IMR-90 (cell line): ENCODE results near the gene MPP1. TPM values are rescaled to one million over a fixed set of nuclear protein-coding genes. Genes with fewer than 3 reads are reported as not detected.

Experiments
- ATAC-seq: fragments of 200-7000 bp; cut with Tn5 transposase; 2 replicates; pipeline ENCODE4 v1.9.1; 2020; ENCODE audit warnings: low read depth, mild to moderate bottlenecking, moderate library complexity
- BruUV-seq: library from RNA; stranded (reverse); fragments of 400-500 nt; replicated peaks from 2 replicates; lab custom pipeline; 2021; lab: Mats Ljungman, UMichigan
- CTCF ChIA-PET: fragments of 300-600 bp; formaldehyde crosslinking; extraction: SDS; loops from one replicate; lab custom pipeline; 2021; ENCODE audit warnings: antibody characterized with exemption; lab: Yijun Ruan, JAX
- POLR2A ChIA-PET: fragments of 300-600 bp; sonication (Branson Sonifier 250); formaldehyde crosslinking; loops from one replicate; lab custom pipeline; 2022; ENCODE audit warnings: antibody characterized with exemption; ENCODE audit not compliant: unreplicated experiment; lab: Charles Lee
- DNase-seq: peaks from one replicate; pipeline ENCODE4 v3.0.0; 2013
- H2AFZ ChIP-seq: replicated peaks from 2 replicates; pipeline ENCODE3; 2013; ENCODE audit warnings: low read length, mild to moderate bottlenecking; ENCODE audit not compliant: poor library complexity
- H2AK5ac ChIP-seq: 2 replicates; pipeline ENCODE4 v1.6.1; 2013; ENCODE audit warnings: low read depth, low read length, inconsistent platforms
- H2AK9ac ChIP-seq: replicated peaks from 2 replicates; pipeline ENCODE3; 2013; ENCODE audit warnings: mild to moderate bottlenecking, low read depth, low read length, moderate library complexity; ENCODE audit not compliant: poor library complexity
- H2BK120ac ChIP-seq: 2 replicates; pipeline ENCODE4 v1.6.1; 2013; ENCODE audit warnings: low read depth, low read length, inconsistent platforms
- H2BK15ac ChIP-seq: 3 replicates; pipeline ENCODE4 v1.6.1; 2013; ENCODE audit warnings: low read depth, low read length, inconsistent platforms
- H2BK20ac ChIP-seq: 2 replicates; pipeline ENCODE4 v1.6.1; 2013; ENCODE audit warnings: low read depth, mild to moderate bottlenecking, inconsistent platforms, low read length, moderate library complexity
- H2BK5ac ChIP-seq: 2 replicates; pipeline ENCODE4 v1.6.1; 2013; ENCODE audit warnings: mild to moderate bottlenecking, low read depth, low read length, inconsistent platforms; ENCODE audit not compliant: poor library complexity, severe bottlenecking
- H3K14ac ChIP-seq: replicated peaks from 2 replicates; pipeline ENCODE4 v1.6.1; 2013; ENCODE audit warnings: low read depth, low read length, inconsistent platforms
- H3K18ac ChIP-seq: 2 replicates; pipeline ENCODE4 v1.6.1; 2013; ENCODE audit warnings: low read depth, low read length, control low read depth
- H3K23ac ChIP-seq: 2 replicates; pipeline ENCODE4 v1.6.1; 2013; ENCODE audit warnings: low read depth, low read length, inconsistent platforms
- H3K27ac ChIP-seq: 2 replicates; pipeline ENCODE4 v1.5.1; 2013; ENCODE audit warnings: mild to moderate bottlenecking, control low read depth, low read length; ENCODE audit not compliant: insufficient read depth
- H3K27me3 ChIP-seq: 2 replicates; pipeline ENCODE4 v1.6.1; 2013; ENCODE audit warnings: low read length; ENCODE audit not compliant: control insufficient read depth, insufficient read depth
- H3K36me3 ChIP-seq: 2 replicates; pipeline ENCODE4 v1.6.1; 2013; ENCODE audit warnings: low read length, mixed read lengths; ENCODE audit not compliant: control insufficient read depth, insufficient read depth
- H3K4ac ChIP-seq: 2 replicates; pipeline ENCODE4 v1.6.1; 2013; ENCODE audit warnings: low read depth, low read length, inconsistent platforms
- H3K4me1 ChIP-seq: 2 replicates; pipeline ENCODE4 v1.6.1; 2013; ENCODE audit warnings: low read length, mixed read lengths; ENCODE audit not compliant: control insufficient read depth, insufficient read depth
- H3K4me2 ChIP-seq: 2 replicates; pipeline ENCODE4 v1.6.1; 2013; ENCODE audit warnings: low read depth, mild to moderate bottlenecking, control low read depth, low read length, moderate library complexity
- H3K4me3 ChIP-seq: 2 replicates; pipeline ENCODE4 v1.5.1; 2013; ENCODE audit warnings: low read depth, mild to moderate bottlenecking, control low read depth, low read length, moderate library complexity; ENCODE audit not compliant: insufficient read depth
- H3K56ac ChIP-seq: 2 replicates; pipeline ENCODE4 v1.6.1; 2013; ENCODE audit warnings: low read length, inconsistent platforms; ENCODE audit not compliant: insufficient read depth; ENCODE audit errors: extremely low read depth
- H3K79me1 ChIP-seq, 2 experiments: 2 replicates each; pipeline ENCODE4 v1.6.1; 2013; ENCODE audit warnings: low read length in 2 of 2, inconsistent platforms in 1 of 2, low read depth in 1 of 2
- H3K9ac ChIP-seq: 2 replicates; pipeline ENCODE4 v1.6.1; 2013; ENCODE audit warnings: low read depth, low read length, control low read depth
- H3K9me1 ChIP-seq: 2 replicates; pipeline ENCODE4 v1.6.1; 2013; ENCODE audit warnings: low read length, inconsistent platforms; ENCODE audit not compliant: insufficient read depth
- H3K9me3 ChIP-seq: 2 replicates; pipeline ENCODE4 v1.6.1; 2013; ENCODE audit warnings: low read length; ENCODE audit not compliant: control insufficient read depth, insufficient read depth
- H4K20me1 ChIP-seq: 2 replicates; pipeline ENCODE4 v1.6.1; 2013; ENCODE audit warnings: low read length, inconsistent platforms; ENCODE audit not compliant: insufficient read depth
- H4K5ac ChIP-seq: 2 replicates; pipeline ENCODE4 v1.6.1; 2013; ENCODE audit warnings: mild to moderate bottlenecking, low read depth, low read length, control low read depth
- H4K8ac ChIP-seq, 2 experiments: 2 replicates each; pipeline ENCODE4 v1.6.1; 2013; ENCODE audit warnings: low read depth in 2 of 2, low read length in 2 of 2, control low read depth in 1 of 2, inconsistent platforms in 1 of 2
- H4K91ac ChIP-seq: 2 replicates; pipeline ENCODE4 v1.6.1; 2013; ENCODE audit warnings: low read depth, low read length, inconsistent platforms; ENCODE audit not compliant: insufficient read depth
- BHLHE40 ChIP-seq: fragments of 150-350 bp; IDR thresholded peaks from 2 replicates; pipeline ENCODE4 v1.6.1; 2016; ENCODE audit warnings: mild to moderate bottlenecking, low read depth, low read length
- CHD1 ChIP-seq: IDR thresholded peaks from 2 replicates; pipeline ENCODE4 v1.6.1; 2012; ENCODE audit warnings: low read depth, low read length, improper control_type of control experiment
- FOS ChIP-seq: fragments of 150-350 bp; IDR thresholded peaks from 2 replicates; pipeline ENCODE4 v1.6.1; 2016; ENCODE audit warnings: low read depth, low read length
- MAFK ChIP-seq: IDR thresholded peaks from 2 replicates; pipeline ENCODE4 v1.6.1; 2012; ENCODE audit warnings: low read depth, low read length, improper control_type of control experiment
- MAZ ChIP-seq: IDR thresholded peaks from 2 replicates; pipeline ENCODE4 v1.6.1; 2012; ENCODE audit warnings: low read depth, mild to moderate bottlenecking, low read length, improper control_type of control experiment, moderate library complexity, borderline replicate concordance
- MXI1 ChIP-seq: IDR thresholded peaks from 2 replicates; pipeline ENCODE4 v1.6.1; 2012; ENCODE audit warnings: low read depth, mild to moderate bottlenecking, low read length, moderate library complexity, borderline replicate concordance
- NFE2L2 ChIP-seq: fragments of 150-350 bp; IDR thresholded peaks from 2 replicates; pipeline ENCODE4 v1.6.1; 2016; ENCODE audit warnings: low read depth, mild to moderate bottlenecking, low read length
- RAD21 ChIP-seq: IDR thresholded peaks from 2 replicates; pipeline ENCODE4 v1.6.1; 2012; ENCODE audit warnings: low read length, improper control_type of control experiment
- RFX5 ChIP-seq: IDR thresholded peaks from 2 replicates; pipeline ENCODE4 v1.8.0; 2012; ENCODE audit warnings: low read depth, mild to moderate bottlenecking, low read length, moderate library complexity
- whole genome bisulfite sequencing, 2 experiments: methylation state at CpG; one replicate each; pipeline versions ENCODE4 v1.1.5 to v1.1.7; 2013; ENCODE audit warnings: missing lambda C conversion rate in 2 of 2; ENCODE audit not compliant: insufficient read length in 1 of 2; ENCODE audit errors: extremely low coverage in 2 of 2; 5-methylcytosine and 5-hydroxymethylcytosine counted together
- dilution Hi-C: fragments of 300-500 bp; cut with HindIII; formaldehyde crosslinking; loops from one replicate; pipeline ENCODE4 v1.14.3; 2018; ENCODE audit warnings: low sequenced_read_pairs; ENCODE audit not compliant: unreplicated experiment
- in situ Hi-C: fragments of 300-500 bp; cut with MboI; formaldehyde crosslinking; loops from 3 replicates; pipeline ENCODE4 v1.14.3; 2019; ENCODE audit warnings: low sequenced_read_pairs, inconsistent platforms, mixed read lengths
- intact Hi-C: fragments of 100-400 bp; cut with micrococcal nuclease; formaldehyde crosslinking; loops from 2 replicates; pipeline ENCODE4 v1.10.0; 2022
- polyA plus RNA-seq, 3 experiments: library from polyadenylated mRNA; depleted of rRNA; stranded (reverse); fragments of >200 nt; gene quantifications; 2 replicates each; pipeline ENCODE4 v1.2.3, GENCODE V29; 2012; ENCODE audit warnings: low replicate concordance in 1 of 3
- total RNA-seq: library from RNA; depleted of rRNA; stranded (reverse); fragments of >200 nt; gene quantifications from 2 replicates; pipeline ENCODE4 v1.2.3, GENCODE V29; 2012
- TF ChIP-seq, protein P1 (sequence below): fragments of 150-350 bp; IDR thresholded peaks from 2 replicates; pipeline ENCODE4 v1.6.1; 2017; ENCODE audit warnings: mild to moderate bottlenecking, antibody characterized with exemption, low read length, low read depth
- TF ChIP-seq, protein P2 (sequence below): fragments of 150-350 bp; IDR thresholded peaks from 2 replicates; pipeline ENCODE4 v1.6.1; 2016; ENCODE audit warnings: low read depth, mild to moderate bottlenecking, low read length, moderate library complexity, borderline replicate concordance

The MPP1 gene
- total and polyA plus RNA-seq, 2 of the 4 experiments (the other 2 are of a cell fraction) = 35.2 to 43.0 TPM

DNA sequence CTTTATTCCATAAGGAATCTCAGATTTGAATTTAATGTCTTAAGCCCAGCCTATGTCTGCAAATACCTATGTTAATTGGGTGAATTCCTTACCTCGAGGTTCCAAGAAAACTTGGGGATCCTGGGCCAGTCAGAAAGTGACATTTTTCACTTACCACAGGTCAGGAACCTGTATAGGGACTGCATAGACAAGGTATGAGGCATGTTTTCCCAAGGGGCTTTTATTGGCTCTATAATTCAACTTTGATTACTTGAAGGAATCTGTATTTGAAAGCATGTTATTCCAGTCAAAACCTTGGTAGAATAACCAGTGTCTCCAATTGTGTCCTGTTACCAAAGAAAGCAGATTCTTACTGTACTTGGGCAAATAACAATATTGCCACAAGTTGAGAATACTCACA lies 8.5 kb upstream of the MPP1 start:
- BruUV-seq = no TSS peak
- no peak overlapping the region for H3K4me2 ChIP-seq
- no peak overlapping the region for H3K18ac ChIP-seq
- H3K4ac ChIP-seq = no peak overlapping the region
- in situ Hi-C loops (no loop called here), dilution Hi-C loops (no loop called here), intact Hi-C loops (no loop called here)
- ATAC-seq (no peak), DNase-seq (no peak)
- H4K5ac ChIP-seq = no peak overlapping the region
- H3K14ac ChIP-seq = no peak overlapping the region
- no peak overlapping the region for H2AK9ac ChIP-seq
- H3K27me3 ChIP-seq = no peaks in the 10 kb centered on the region
- ChIA-PET POLR2A (no interaction called here), CTCF (no interaction called here)
- H4K8ac ChIP-seq = no peak overlapping the region
- H3K56ac ChIP-seq = no peak overlapping the region
- no CpG with 5 or more reads among the region's 1 CpG for WGBS, 2 experiments
- H3K27ac ChIP-seq = no peak overlapping the region
- no peaks in the 10 kb centered on the region for H3K9me3 ChIP-seq
- H2BK120ac ChIP-seq = no peak overlapping the region
- H2BK20ac ChIP-seq = no peak overlapping the region
- no peak overlapping the region for H3K9ac ChIP-seq
- no peaks in the 10 kb centered on the region for H3K4me1 ChIP-seq
- no peak overlapping the region for H2BK5ac ChIP-seq
- H3K23ac ChIP-seq = no peak overlapping the region
- TF ChIP-seq CHD1 (no peak), MAZ (no peak), RFX5 (no peak), NFE2L2 (no peak), BHLHE40 (no peak), RAD21 (no peak), MAFK (no peak), MXI1 (no peak), FOS (no peak)
- TF ChIP-seq, protein P1, sequence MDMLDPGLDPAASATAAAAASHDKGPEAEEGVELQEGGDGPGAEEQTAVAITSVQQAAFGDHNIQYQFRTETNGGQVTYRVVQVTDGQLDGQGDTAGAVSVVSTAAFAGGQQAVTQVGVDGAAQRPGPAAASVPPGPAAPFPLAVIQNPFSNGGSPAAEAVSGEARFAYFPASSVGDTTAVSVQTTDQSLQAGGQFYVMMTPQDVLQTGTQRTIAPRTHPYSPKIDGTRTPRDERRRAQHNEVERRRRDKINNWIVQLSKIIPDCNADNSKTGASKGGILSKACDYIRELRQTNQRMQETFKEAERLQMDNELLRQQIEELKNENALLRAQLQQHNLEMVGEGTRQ = no peak
- TF ChIP-seq, protein P2, sequence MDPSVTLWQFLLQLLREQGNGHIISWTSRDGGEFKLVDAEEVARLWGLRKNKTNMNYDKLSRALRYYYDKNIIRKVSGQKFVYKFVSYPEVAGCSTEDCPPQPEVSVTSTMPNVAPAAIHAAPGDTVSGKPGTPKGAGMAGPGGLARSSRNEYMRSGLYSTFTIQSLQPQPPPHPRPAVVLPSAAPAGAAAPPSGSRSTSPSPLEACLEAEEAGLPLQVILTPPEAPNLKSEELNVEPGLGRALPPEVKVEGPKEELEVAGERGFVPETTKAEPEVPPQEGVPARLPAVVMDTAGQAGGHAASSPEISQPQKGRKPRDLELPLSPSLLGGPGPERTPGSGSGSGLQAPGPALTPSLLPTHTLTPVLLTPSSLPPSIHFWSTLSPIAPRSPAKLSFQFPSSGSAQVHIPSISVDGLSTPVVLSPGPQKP = no peak
- no peaks in the 10 kb centered on the region for H4K20me1 ChIP-seq
- no peak overlapping the region for H4K91ac ChIP-seq
- H3K79me1 ChIP-seq = no peaks in the 10 kb centered on the region
- no peaks in the 10 kb centered on the region for H3K9me1 ChIP-seq
- no peak overlapping the region for H2BK15ac ChIP-seq
- no peak overlapping the region for H2AFZ ChIP-seq
- H2AK5ac ChIP-seq = no peak overlapping the region
- no peaks in the 10 kb centered on the region for H3K36me3 ChIP-seq
- no peak overlapping the region for H3K4me3 ChIP-seq
